T-helper 2 cell treated with Interferon-gamma antibody and Interleukin-4, amounts not matched to agents 5 μg/mL and 100 μg/mL, for 36 hours (primary cell): ENCODE data around the gene TUBGCP6.

Experiments used
- DNase-seq: peaks from one replicate; pipeline ENCODE4 v3.0.0; 2021; ENCODE audit warnings: low spot score
- H3K27ac Mint-ChIP-seq: one replicate; pipeline ENCODE4 v1.8.0; 2021; ENCODE audit warnings: mild to moderate bottlenecking, mixed read lengths
- H3K27me3 Mint-ChIP-seq: one replicate; pipeline ENCODE4 v1.8.0; 2021; ENCODE audit warnings: low read depth, mixed read lengths
- H3K36me3 Mint-ChIP-seq: one replicate; pipeline ENCODE4 v1.8.0; 2021; ENCODE audit warnings: low read depth, mixed read lengths
- H3K4me1 Mint-ChIP-seq: one replicate; pipeline ENCODE4 v1.8.0; 2021; ENCODE audit warnings: low read depth, mixed read lengths
- H3K4me3 Mint-ChIP-seq: one replicate; pipeline ENCODE4 v1.8.0; 2022; ENCODE audit warnings: mild to moderate bottlenecking, moderate library complexity, mixed read lengths
- H3K9me3 Mint-ChIP-seq: one replicate; pipeline ENCODE4 v1.8.0; 2021; ENCODE audit warnings: mixed read lengths

Gene TUBGCP6

DNA sequence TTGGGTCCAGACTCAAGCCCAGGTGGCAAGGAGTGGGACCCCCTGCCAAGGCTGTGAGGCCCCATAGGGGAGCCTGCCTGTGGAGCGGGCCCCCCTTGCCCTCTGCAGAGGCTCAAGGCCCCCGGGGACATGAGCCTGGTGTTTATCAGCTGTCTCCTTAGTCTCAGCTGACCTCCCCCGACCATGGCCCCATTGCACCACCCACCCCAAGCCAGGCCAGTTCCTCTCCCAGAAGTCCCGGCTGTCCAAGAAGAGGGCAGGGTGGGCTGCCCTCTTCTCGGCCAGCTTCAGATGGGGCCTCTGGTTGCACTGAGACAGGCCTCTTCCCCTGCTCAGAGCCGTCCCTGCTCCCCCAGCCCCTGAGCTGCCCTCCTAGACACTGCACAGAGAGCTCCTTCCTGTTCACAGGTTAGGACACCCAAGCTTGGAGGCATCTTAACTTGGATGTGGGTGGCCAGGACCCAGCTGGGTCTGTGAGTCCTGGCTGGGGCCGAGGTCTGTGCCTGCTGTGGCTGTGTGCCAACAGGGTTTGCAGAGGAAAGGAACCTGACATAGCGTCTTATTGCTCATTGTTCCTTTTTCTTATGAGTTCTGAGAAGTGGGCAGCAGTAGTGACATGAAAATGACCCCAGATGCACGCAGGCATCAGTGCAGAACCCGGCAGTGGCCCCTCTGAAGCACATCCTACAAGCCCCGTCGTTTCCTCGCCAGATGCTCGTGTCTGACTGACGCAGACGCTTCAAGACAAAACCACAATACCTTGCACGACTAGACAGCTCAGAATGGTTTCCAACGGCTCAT, 53.7 kb downstream of the TUBGCP6 start:
- H3K9me3 Mint-ChIP-seq: no peaks in the 10 kb centered on the region
- H3K27ac Mint-ChIP-seq: peak overlapping the region; percentile 100
- peak overlapping the region; percentile 97 for H3K4me3 Mint-ChIP-seq
- no peaks in the 10 kb centered on the region for H3K27me3 Mint-ChIP-seq
- peaks cover 17% of the 10 kb centered on the region for H3K36me3 Mint-ChIP-seq
- peaks cover 30% of the 10 kb centered on the region for H3K4me1 Mint-ChIP-seq
- peak; percentile 63 for DNase-seq

DNA sequence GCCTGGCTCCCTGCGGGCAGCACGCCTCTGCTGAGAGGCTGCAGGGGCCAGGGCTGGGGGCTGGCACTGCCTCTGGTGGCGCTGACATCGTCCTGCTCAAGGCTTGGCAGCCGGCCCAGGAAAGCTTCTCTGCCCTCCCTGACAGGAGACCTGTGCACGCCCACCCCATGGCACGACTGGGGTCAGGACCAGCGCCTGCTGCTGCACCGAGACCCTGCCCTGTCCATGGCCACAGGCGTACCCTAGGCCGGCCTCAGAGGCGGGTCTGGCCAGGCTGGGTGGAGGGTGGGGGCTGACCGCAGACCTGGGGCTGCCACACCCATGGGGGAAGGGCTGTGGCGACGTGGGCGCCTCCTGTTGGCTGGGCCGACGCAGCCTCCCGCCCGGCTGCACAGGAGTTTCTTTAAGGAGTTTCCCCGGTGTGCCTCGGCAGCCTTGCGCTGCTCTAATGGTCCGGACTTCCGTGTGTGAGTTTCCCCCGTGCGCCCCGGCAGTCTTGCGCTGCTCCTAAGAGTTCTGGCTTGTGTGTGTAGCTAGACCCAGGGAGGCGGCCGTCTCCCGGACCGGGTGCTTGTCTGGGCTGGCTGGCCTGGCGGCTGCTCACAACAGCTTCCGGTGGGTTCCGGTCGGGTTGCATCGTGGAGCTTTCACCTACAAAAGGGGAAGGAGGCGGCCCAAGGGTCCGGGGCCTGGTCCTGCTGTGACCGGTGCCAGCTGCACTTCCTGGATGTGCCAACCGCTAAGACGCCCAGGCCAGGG, 54.5 kb downstream of the TUBGCP6 start:
- H3K27me3 Mint-ChIP-seq: no peaks in the 10 kb centered on the region
- peak overlapping the region; percentile 97 for H3K4me3 Mint-ChIP-seq
- H3K4me1 Mint-ChIP-seq: peaks cover 32% of the 10 kb centered on the region
- H3K9me3 Mint-ChIP-seq: no peaks in the 10 kb centered on the region
- DNase-seq: peak; percentile 82
- peak overlapping the region; percentile 100 for H3K27ac Mint-ChIP-seq
- H3K36me3 Mint-ChIP-seq: peaks cover 17% of the 10 kb centered on the region

DNA sequence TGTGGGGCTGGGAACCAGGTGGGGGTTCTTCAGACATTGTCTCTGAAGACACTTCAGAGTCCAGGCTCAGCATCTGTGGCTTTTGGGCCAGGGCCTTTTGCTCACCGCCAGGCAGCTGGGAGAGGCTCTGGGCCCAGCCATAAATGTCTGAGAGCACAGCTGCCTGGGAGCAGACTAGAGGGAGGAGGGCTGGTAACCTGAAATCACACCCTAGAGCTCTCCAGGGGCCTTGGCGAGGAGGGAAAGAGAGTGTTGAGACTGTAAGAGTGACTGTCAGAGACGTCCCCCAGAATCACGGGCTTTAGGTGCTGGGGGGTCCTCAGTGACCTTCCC, 55.0 kb downstream of the TUBGCP6 start:
- Mint-ChIP-seq H3K9me3 (no peaks in the 10 kb centered on the region), H3K4me3 (peak overlapping the region; percentile 97), H3K27me3 (no peaks in the 10 kb centered on the region), H3K27ac (peak overlapping the region; percentile 100), H3K36me3 (peaks cover 17% of the 10 kb centered on the region), H3K4me1 (peaks cover 33% of the 10 kb centered on the region)
- no peak for DNase-seq

DNA sequence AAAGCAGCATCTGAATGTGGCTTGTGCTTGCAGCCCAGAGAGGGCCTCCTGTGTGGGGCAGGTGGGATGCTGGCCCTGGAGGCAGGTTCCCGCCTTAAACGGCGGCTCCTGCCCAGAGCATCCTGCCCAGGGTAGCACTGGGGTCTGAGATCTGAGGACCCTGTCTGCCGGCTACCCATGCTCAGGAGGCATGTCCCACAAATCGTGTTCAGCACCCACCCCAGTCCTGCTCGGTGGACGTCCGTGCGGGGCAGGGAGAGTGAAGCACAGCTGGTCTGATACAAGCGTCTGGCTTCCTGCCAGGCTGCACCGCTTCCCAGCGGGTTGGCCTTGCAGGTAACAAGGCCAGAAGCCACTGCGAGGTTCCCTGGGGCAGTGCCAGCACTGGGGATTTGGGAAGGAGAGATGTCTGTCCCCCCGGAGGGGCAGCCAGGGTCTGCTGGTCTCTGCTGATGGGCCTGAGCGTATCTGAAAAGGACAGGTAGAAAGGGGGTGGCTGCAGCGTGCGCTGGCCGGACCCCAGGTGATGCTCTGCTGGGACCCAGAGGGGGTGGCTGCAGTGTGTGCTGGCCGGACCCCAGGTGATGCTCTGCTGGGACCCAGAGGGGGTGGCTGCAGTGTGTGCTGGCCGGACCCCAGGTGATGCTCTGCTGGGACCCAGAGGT, 55.5 kb downstream of the TUBGCP6 start:
- DNase-seq: no peak
- H3K36me3 Mint-ChIP-seq: peaks cover 17% of the 10 kb centered on the region
- peaks cover 36% of the 10 kb centered on the region for H3K4me1 Mint-ChIP-seq

DNA sequence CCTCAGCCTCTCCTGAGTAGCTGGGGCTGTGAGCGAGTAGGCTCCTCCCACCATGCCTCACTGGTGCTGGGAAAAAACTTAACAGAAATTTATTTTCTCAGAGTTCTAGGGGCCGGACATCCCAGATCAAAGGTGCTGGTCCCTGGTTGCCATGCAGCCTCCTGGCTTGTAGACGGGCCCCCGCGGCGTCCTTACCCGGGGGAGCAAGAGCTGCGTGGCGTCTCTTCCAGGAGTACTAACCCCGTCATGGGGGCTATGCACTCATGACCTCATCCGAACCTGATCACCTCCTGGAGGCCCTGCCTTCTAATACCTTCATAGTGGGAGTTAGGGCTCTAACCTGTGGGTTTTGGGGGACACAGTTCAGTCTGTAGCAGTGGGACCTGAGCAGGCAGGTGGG, 56.5 kb downstream of the TUBGCP6 start:
- Mint-ChIP-seq H3K9me3 (no peaks in the 10 kb centered on the region), H3K36me3 (peaks cover 17% of the 10 kb centered on the region), H3K4me3 (peak overlapping the region; percentile 42), H3K4me1 (peaks cover 38% of the 10 kb centered on the region), H3K27me3 (peaks cover 2% of the 10 kb centered on the region), H3K27ac (peak overlapping the region; percentile 10)
- no peak for DNase-seq

More for the DNA sequence above, 55.5 kb downstream of the TUBGCP6 start:
- Mint-ChIP-seq H3K27me3 (peaks cover 2% of the 10 kb centered on the region), H3K9me3 (no peaks in the 10 kb centered on the region), H3K27ac (peak overlapping the region; percentile 100), H3K4me3 (peak overlapping the region; percentile 97)

DNA sequence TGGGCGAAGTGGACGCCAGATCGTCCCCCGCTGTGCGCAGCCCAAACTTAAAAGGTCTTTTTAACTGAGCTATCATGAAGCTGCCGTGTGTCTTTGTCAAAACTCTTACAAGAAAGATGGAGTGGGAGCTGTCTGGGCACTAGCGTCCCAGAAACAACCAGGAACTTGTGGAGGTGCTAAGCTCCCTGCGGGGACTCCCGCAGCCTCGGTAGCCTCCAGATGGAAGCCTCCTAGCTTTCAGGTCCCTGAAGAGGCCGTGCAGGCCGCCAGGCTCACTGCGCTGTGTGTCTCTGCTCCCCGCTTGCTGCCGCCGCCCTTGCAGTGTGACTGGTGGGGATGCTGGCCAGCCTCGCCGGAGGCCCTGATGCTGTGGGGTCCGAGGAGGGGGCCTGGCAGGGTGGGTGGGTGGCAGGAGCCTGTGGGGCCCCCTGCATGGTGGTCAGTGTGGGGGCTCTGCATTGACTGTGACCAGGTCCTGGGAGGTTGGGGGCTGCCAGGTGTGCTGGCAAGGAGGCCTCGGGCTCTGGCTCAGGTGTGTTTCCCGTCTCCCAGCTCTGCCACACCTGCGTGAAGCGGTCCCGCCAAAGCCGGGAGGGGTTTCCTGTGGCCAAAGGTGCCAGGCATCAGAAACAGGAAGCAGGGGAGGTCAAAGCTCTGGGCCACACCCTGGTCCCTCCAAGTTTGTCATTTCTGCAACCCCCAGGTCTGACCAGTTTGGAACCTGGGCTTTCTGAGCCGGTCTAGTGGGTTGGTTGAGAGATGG, 57.9 kb downstream of the TUBGCP6 start:
- no peak for DNase-seq

DNA sequence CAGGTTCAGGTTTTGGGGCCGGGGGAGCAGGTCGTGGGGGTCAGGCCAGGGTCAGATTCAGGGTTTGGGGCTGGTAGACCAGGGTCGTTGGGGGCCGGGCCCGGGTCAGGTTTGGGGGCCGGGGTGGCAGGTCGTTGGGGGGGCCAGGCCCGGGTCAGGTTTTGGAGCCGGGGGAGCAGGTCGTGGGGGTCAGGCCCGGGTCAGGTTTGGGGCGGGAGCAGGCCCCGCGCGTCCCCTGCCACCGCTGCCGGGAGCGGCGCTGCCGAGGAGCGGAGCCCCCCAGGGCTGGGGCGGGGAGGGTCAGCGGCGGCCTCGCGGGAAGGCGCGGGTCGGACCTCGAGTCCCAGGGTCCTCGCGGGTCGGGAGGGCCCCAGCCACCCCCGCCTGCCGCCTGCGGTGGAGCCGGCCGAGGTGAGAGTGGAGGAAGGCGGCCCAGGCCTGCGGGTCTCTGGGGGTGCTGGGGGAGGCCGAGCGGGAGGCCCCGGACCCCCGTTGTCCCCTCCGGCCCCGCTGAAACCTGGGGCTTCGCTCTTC, 58.6 kb downstream of the TUBGCP6 start:
- DNase-seq: no peak
- Mint-ChIP-seq H3K27ac (peak overlapping the region; percentile 92), H3K9me3 (no peaks in the 10 kb centered on the region), H3K27me3 (peaks cover 2% of the 10 kb centered on the region), H3K4me1 (peaks cover 26% of the 10 kb centered on the region), H3K4me3 (peak overlapping the region; percentile 95), H3K36me3 (peaks cover 7% of the 10 kb centered on the region)

More for the DNA sequence above, 57.9 kb downstream of the TUBGCP6 start:
- Mint-ChIP-seq H3K4me1 (peaks cover 32% of the 10 kb centered on the region), H3K27ac (peak overlapping the region; percentile 92), H3K27me3 (peaks cover 2% of the 10 kb centered on the region), H3K4me3 (peak overlapping the region; percentile 95), H3K36me3 (peaks cover 11% of the 10 kb centered on the region), H3K9me3 (no peaks in the 10 kb centered on the region)

DNA sequence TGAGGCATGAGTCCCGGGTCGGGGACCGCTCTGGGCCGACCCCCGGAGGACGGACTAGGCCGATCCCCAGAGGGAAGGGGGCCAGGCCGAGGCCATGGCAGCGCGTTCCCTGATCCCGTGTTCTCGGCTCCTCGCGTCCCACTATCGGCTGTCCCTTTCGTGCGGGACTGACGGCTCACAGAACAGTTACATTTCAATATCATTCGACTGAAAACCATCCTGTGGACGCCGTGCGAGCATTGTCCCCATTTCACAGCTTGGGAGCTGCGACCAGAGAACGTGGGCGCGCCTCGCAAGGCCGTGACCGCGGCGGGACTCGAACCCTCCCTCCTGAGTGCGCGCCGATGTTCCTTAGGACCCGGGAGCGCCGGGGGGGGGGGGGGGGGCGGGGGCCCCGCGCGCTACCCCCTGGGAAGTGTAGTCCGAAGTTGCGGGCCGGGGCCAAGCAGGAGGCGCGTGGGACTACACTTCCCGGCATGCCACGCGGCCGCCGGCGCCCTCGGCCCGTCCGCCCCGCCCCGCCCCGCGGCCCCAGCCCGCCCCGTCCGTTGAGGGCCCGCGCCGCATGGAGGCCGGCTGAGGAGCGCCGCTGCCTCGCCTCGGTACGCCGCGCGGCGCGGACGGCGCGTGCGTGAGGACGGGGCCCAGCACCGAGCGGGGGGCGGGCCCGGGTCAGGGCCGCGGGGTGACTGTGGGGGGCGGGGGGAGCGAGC, 59.3 kb downstream of the TUBGCP6 start, which contains the start of gene TRABD:
Gene TRABD (plus strand): TSS at position 539 of the 713 bp plus-strand sequence. CDS start 7,148 bp downstream, outside the sequence.
- Mint-ChIP-seq H3K9me3 (no peaks in the 10 kb centered on the region), H3K36me3 (peaks cover 5% of the 10 kb centered on the region), H3K4me3 (peak within 1 kb of the TSS; percentile 95), H3K4me1 (peaks cover 25% of the 10 kb centered on the region), H3K27ac (peak within 1 kb of the TSS; percentile 92), H3K27me3 (peaks cover 2% of the 10 kb centered on the region)
- peak; percentile 87 for DNase-seq

DNA sequence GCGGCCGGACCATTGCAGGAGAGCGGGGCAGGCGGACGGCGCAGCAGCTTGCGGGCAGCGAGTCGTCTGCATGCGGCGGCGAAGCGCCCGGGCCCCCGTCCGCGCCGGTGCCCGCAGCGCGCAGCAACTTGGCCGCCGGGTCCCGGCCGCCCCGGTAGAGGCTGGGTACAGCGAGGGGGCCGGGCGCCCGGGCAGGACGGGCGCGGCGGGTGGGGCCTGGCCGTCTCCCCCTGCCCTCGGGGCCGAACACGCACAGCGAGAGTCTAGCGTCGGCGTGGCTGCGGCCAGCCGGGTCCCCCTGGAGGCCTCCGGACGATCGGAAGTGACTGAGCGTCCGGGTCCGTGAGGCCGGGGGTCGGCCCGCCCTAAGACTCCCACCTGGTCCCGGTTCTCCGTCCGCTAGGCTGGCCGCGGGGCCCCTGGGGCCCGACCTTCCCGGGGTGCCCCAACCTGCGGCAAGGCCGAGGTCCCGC, 59.9 kb downstream of the TUBGCP6 start:
- H3K27ac Mint-ChIP-seq: no peak overlapping the region
- H3K4me3 Mint-ChIP-seq: no peak overlapping the region
- no peaks in the 10 kb centered on the region for H3K9me3 Mint-ChIP-seq
- peaks cover 5% of the 10 kb centered on the region for H3K36me3 Mint-ChIP-seq
- peaks cover 2% of the 10 kb centered on the region for H3K27me3 Mint-ChIP-seq
- DNase-seq: no peak
- H3K4me1 Mint-ChIP-seq: peaks cover 23% of the 10 kb centered on the region

DNA sequence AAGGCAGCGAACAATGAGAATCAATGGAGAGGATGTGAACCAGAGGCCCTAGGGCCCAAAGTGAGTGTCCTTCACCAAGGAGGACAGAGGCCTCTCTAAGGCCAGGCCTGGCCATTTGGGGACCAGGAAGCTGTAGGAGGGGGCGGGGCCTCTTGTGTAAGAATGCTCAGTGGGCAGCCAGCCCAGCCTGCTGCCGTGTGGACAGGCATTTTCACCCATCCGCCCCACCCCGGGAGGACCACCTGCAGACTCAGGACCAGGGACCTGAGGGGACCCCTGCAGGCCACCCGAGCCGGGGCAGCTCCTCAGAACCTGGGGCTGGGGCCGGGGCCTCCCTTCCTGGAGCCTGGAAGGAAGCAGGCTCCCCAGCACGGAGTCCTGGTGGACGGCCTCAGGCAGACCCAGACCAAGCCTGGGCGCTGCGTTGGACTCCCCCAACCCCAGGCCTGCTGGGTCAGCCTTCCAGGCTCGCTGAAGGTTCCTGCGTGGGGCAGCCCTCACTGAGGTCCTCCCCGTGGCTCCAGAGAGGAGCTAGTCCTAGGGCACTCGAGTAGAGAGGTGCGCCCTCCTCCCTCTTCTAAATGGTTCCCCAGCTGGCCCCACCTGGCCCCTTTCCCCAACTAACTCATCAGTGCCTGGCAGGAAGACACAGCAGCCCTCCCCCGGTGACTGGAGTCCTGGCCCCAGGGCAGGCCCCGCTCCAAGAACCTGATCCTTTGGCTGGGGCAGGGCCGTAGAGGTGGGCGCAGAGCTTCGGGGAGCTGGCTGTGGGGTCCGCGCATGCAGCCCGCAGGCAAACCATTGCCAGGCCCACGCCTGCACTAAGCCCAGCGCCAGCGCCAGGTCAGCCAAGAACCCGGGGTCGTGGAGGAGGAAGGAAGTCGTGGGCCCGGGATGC, 60.6 kb downstream of the TUBGCP6 start:
- peaks cover 18% of the 10 kb centered on the region for H3K4me1 Mint-ChIP-seq
- peak overlapping the region; percentile 64 for H3K4me3 Mint-ChIP-seq
- no peaks in the 10 kb centered on the region for H3K9me3 Mint-ChIP-seq
- H3K27me3 Mint-ChIP-seq: peaks cover 2% of the 10 kb centered on the region
- peaks cover 5% of the 10 kb centered on the region for H3K36me3 Mint-ChIP-seq
- H3K27ac Mint-ChIP-seq: no peak overlapping the region
- DNase-seq: no peak

DNA sequence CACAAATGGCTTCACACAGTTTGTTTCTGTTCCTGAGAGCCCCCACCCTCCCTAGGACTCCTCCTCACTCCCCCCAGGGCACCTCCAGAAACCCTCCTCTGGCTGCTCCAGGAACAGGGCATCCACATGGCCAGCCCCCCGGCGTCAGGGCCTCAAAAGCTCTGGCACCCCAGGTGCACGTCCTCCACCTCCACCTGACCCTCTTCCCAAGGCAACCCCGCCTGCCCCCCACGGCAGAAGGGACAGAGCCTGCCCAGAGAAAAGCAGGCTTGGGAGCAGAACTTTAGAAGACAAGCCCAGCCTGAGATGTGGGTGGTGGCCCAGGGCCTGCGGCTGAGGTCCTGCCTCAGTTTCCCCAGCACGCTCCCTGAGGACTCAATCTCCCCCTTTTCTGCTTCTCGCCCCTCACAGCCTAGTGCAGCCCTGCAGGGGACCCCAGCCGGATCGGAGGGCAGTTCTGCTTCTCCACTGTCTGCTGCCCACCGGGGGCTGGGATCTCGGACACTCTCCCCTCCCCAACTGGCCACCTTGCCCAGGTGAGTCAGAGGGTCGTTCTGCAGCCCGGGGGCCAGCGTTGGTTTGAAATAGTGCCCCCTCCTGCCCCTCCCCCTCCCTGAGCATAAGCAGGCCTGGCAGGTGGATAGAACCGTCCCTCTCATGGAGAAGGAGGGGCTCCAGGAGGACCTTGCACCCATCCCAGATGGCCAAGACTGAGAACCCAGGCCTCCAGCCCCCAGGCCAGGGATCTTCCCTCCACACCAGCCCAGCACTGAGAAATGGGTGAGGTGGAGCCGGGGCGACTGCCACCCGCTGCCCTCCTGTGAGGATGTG, 61.5 kb downstream of the TUBGCP6 start:
- Mint-ChIP-seq H3K36me3 (peaks cover 5% of the 10 kb centered on the region), H3K9me3 (no peaks in the 10 kb centered on the region), H3K4me3 (peak overlapping the region; percentile 32), H3K27me3 (peaks cover 2% of the 10 kb centered on the region), H3K4me1 (peaks cover 14% of the 10 kb centered on the region), H3K27ac (no peak overlapping the region)
- DNase-seq: no peak
